K562 (cell line): ENCODE data around the gene PRR15L. TPM values are rescaled to one million over a fixed set of nuclear protein-coding genes. Genes with fewer than 3 reads are reported as not detected.

Source experiments
- CBFA2T2 ChIP-seq: fragments of 450-650 bp; conservative IDR thresholded peaks from 2 replicates; pipeline ENCODE4 v1.6.1; 2017; ENCODE audit warnings: mild to moderate bottlenecking
- CBX1 ChIP-seq: sonication (generic); IDR thresholded peaks from 2 replicates; pipeline ENCODE4 v1.6.1; 2016; ENCODE audit warnings: antibody characterized with exemption, low read depth, mild to moderate bottlenecking
- EP300 ChIP-seq: IDR thresholded peaks from 2 replicates; pipeline ENCODE4 v1.6.1; 2012; ENCODE audit warnings: low read length, improper control_type of control experiment
- ETV5 ChIP-seq: sonication (generic); formaldehyde crosslinking; IDR thresholded peaks from 2 replicates; pipeline ENCODE4 v1.4.0; 2020; ENCODE audit warnings: low read depth, mild to moderate bottlenecking, missing genetic modification reagents
- HEY1 ChIP-seq: fragments of 250-450 bp; sonication (Bioruptor Pico); IDR thresholded peaks from 2 replicates; pipeline ENCODE4 v1.5.0; 2020; ENCODE audit warnings: mild to moderate bottlenecking, moderate library complexity, borderline replicate concordance
- ILK ChIP-seq: fragments of 450-650 bp; IDR thresholded peaks from 2 replicates; pipeline ENCODE4 v1.6.1; 2016; ENCODE audit warnings: missing genetic modification characterization, low read depth, mild to moderate bottlenecking, missing compliant biosample characterization, moderate library complexity, borderline replicate concordance
- MYNN ChIP-seq, 2 experiments: sonication (generic); formaldehyde crosslinking in 1 of 2; IDR thresholded peaks; 2 replicates each; pipeline versions ENCODE4 v1.5.0 to v1.6.1; 2016 to 2020; ENCODE audit warnings: antibody characterized with exemption in 1 of 2, missing genetic modification reagents in 1 of 2
- PHF8 ChIP-seq: fragments of 200-600 bp; sonication (generic); IDR thresholded peaks from 2 replicates; pipeline ENCODE4 v1.6.1; 2012; ENCODE audit warnings: mixed run types, mild to moderate bottlenecking, inconsistent platforms, low read length, moderate library complexity, borderline replicate concordance
- PRMT5 ChIP-seq: sonication (generic); formaldehyde crosslinking; IDR thresholded peaks from 2 replicates; pipeline ENCODE4 v1.5.0; 2020; ENCODE audit warnings: missing genetic modification reagents
- TAF15 ChIP-seq: fragments of 200-400 bp; formaldehyde crosslinking; IDR thresholded peaks from 2 replicates; pipeline ENCODE4 v1.6.1; 2017; ENCODE audit warnings: mild to moderate bottlenecking, low read depth, low read length, moderate library complexity
- TCF3 ChIP-seq: sonication (generic); formaldehyde crosslinking; IDR thresholded peaks from 2 replicates; pipeline ENCODE4 v1.4.0; 2020; ENCODE audit warnings: mild to moderate bottlenecking, missing genetic modification reagents
- TEAD1 ChIP-seq, 2 experiments: fragments of 450-650 bp in 1 of 2; sonication (generic) in 1 of 2; formaldehyde crosslinking; IDR thresholded peaks; 2 replicates each; pipeline versions ENCODE4 v1.4.0 to v1.8.0; 2020 to 2022; ENCODE audit warnings: mild to moderate bottlenecking in 2 of 2, missing genetic modification reagents in 1 of 2
- polyA plus RNA-seq, 8 experiments: library from polyadenylated mRNA; depleted of rRNA in 4 of 8; stranded (reverse) in 5 of 8; unstranded in 3 of 8; fragments of >200 nt; fragmentation: Nextera tagmentation in 2 of 8; fragmentation: Illumina TruSeq in 1 of 8; extraction: Ambion mirVana in 2 of 8; extraction: Trizol in 1 of 8; gene quantifications; 2 replicates each; pipeline versions ENCODE4 v1.2.1 to v1.2.3, GENCODE V29; 2011 to 2014; ENCODE audit warnings: inconsistent platforms in 1 of 8, missing spikeins in 1 of 8
- total RNA-seq, 7 experiments: library from RNA; depleted of rRNA in 6 of 7; stranded (reverse); fragments of >200 nt in 6 of 7; fragmentation: Illumina TruSeq in 2 of 7; extraction: Trizol in 2 of 7; gene quantifications; 2 replicates each; pipeline versions ENCODE4 v1.2.1 to v1.2.3, GENCODE V29; 2011 to 2021; ENCODE audit warnings: low replicate concordance in 1 of 7
- TF ChIP-seq, protein P1 (sequence below), 2 experiments: fragments of 200-800 bp in 1 of 2; sonication (Bioruptor generic) in 1 of 2; sonication (generic) in 1 of 2; formaldehyde crosslinking in 1 of 2; IDR thresholded peaks in 1 of 2; conservative IDR thresholded peaks in 1 of 2; 2 replicates each; pipeline versions ENCODE4 v1.5.0 to v1.6.1; 2016 to 2020; ENCODE audit warnings: missing compliant biosample characterization in 1 of 2, missing genetic modification characterization in 1 of 2, missing genetic modification reagents in 1 of 2
- TF ChIP-seq, protein P2 (sequence below): conservative IDR thresholded peaks from 2 replicates; pipeline ENCODE4 v1.6.1; 2011; ENCODE audit warnings: low read depth, mild to moderate bottlenecking, low read length; ENCODE audit not compliant: control insufficient read depth
- TF ChIP-seq, protein P3 (sequence below): fragments of 450-650 bp; conservative IDR thresholded peaks from 2 replicates; pipeline ENCODE4 v1.6.1; 2016; ENCODE audit warnings: missing genetic modification characterization, low read depth, mild to moderate bottlenecking, control low read depth, missing compliant biosample characterization

PRR15L gene
- total and polyA plus RNA-seq, 9 of the 15 experiments (the other 6 are each of a cell fraction or from before 2014, with no cell fraction given), result 0.03 TPM; not detected in 8

DNA sequence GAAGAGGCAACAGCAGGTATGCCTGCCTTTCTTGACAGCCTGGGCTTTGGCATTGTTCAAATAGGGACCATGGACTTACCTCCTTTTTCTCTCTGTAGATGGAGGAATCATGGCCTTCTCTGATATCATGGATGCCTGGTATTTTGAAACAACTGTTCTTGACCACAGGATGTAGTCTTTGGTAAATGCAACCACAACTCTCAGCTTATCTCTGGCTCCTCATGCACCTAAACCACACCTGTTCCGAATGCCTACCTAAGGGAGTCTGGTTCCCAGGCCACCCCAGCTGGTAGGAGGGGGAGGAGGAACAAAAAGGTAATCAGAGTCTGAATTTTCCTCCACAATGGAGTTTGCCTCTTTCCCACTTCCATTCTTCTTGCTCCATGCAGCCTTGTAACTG lies 32.0 kb upstream of the PRR15L start (continued):
- TF ChIP-seq, protein P1, sequence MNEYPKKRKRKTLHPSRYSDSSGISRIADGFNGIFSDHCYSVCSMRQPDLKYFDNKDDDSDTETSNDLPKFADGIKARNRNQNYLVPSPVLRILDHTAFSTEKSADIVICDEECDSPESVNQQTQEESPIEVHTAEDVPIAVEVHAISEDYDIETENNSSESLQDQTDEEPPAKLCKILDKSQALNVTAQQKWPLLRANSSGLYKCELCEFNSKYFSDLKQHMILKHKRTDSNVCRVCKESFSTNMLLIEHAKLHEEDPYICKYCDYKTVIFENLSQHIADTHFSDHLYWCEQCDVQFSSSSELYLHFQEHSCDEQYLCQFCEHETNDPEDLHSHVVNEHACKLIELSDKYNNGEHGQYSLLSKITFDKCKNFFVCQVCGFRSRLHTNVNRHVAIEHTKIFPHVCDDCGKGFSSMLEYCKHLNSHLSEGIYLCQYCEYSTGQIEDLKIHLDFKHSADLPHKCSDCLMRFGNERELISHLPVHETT (CRISPR knock-in tag; conservative IDR thresholded peaks at IDR 0.05 in 1 of 2, IDR thresholded peaks at IDR 0.05 in 1 of 2), result no peak
- TF ChIP-seq CBX1 (no peak), ILK (tag) (no peak), ETV5 (CRISPR knock-in tag) (no peak), EP300 (no peak), HEY1 (no peak), CBFA2T2 (peak; percentile 39), PHF8 (no peak), TCF3 (CRISPR knock-in tag) (peak; percentile 51), MYNN (IDR thresholded peaks at IDR 0.05) (no peak), MYNN (CRISPR knock-in tag; IDR thresholded peaks at IDR 0.05) (no peak), TAF15 (no peak), PRMT5 (no peak), TEAD1 (CRISPR knock-in tag; IDR thresholded peaks at IDR 0.05) (0 out of 4 replicates have a peak, but pooled peaks of 1 of the 2 experiments have one; percentile 57)
- TF ChIP-seq, protein P2, sequence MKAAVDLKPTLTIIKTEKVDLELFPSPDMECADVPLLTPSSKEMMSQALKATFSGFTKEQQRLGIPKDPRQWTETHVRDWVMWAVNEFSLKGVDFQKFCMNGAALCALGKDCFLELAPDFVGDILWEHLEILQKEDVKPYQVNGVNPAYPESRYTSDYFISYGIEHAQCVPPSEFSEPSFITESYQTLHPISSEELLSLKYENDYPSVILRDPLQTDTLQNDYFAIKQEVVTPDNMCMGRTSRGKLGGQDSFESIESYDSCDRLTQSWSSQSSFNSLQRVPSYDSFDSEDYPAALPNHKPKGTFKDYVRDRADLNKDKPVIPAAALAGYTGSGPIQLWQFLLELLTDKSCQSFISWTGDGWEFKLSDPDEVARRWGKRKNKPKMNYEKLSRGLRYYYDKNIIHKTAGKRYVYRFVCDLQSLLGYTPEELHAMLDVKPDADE, result no peak
- TF ChIP-seq, protein P3, sequence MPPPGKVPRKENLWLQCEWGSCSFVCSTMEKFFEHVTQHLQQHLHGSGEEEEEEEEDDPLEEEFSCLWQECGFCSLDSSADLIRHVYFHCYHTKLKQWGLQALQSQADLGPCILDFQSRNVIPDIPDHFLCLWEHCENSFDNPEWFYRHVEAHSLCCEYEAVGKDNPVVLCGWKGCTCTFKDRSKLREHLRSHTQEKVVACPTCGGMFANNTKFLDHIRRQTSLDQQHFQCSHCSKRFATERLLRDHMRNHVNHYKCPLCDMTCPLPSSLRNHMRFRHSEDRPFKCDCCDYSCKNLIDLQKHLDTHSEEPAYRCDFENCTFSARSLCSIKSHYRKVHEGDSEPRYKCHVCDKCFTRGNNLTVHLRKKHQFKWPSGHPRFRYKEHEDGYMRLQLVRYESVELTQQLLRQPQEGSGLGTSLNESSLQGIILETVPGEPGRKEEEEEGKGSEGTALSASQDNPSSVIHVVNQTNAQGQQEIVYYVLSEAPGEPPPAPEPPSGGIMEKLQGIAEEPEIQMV (tag), result no peak
